GM10266 (cell line): ENCODE results near the gene PTPRG.
"Not testable (repeated sequence)": the region's sequence is repeated elsewhere in the genome, so short reads cannot be mapped to it uniquely, and the experiment has no call there.

Experiments
- DNase-seq: peaks from one replicate; pipeline ENCODE4 v3.0.0; 2012; ENCODE audit errors: extremely low spot score
- CTCF ChIP-seq: IDR thresholded peaks from 2 replicates; pipeline ENCODE4 v1.5.1; 2012; ENCODE audit warnings: mild to moderate bottlenecking, low read depth; ENCODE audit not compliant: control insufficient read depth, insufficient read depth; ENCODE audit errors: missing control alignments

PTPRG gene

GRCh38 chr3:61742006-61742405 lies 180.6 kb downstream of the PTPRG start:
- no peak for DNase-seq
- no peak for TF ChIP-seq CTCF

GRCh38 chr3:61743067-61743466 lies 181.7 kb downstream of the PTPRG start:
- DNase-seq: no peak
- TF ChIP-seq CTCF: no peak

- no peak for TF ChIP-seq CTCF
- no peak for DNase-seq
These were observed 182.4 kb downstream of the PTPRG start for GRCh38 chr3:61743686-61744242.

- no peak for TF ChIP-seq CTCF
- DNase-seq: no peak
These were observed 186.9 kb downstream of the PTPRG start for GRCh38 chr3:61748288-61748687.

- no peak for DNase-seq
- no peak for TF ChIP-seq CTCF
These were observed 189.4 kb downstream of the PTPRG start for GRCh38 chr3:61750766-61751165.

GRCh38 chr3:61758839-61759238 lies 197.5 kb downstream of the PTPRG start:
- no peak for TF ChIP-seq CTCF
- no peak for DNase-seq

- not testable (repeated sequence) for DNase-seq
These were observed 199.4 kb downstream of the PTPRG start for GRCh38 chr3:61760783-61761182.
